Measurements from ENCODE around the gene STK38. TPM values are rescaled to one million over a fixed set of nuclear protein-coding genes. Genes with fewer than 3 reads are reported as not detected.

The STK38 gene
- total RNA-seq, 2 experiments from 2014 or later: 22.9 to 23.4 TPM

GRCh38 chr6:36559011-36559793, 11.9 kb upstream of the STK38 start:
- CTCF ChIA-PET: interaction anchor here (0.6 kb wide), 1 partner anchor 1307 kb away, joined by 3 read pairs; no protein-coding TSS in a partner anchor
- TF ChIP-seq CTCF (IDR thresholded peaks at IDR 0.05): no peak

GRCh38 chr6:36556281-36556680, 9.0 kb upstream of the STK38 start:
- intact Hi-C loops (cut with micrococcal nuclease): no loop called here
- Mint-ChIP-seq H3K4me1 (ENCODE audit: low read depth) (peaks cover 3% of the 10 kb centered on the region), H3K27me3 (no peaks in the 10 kb centered on the region), H3K27ac (no peak overlapping the region), H3K36me3 (ENCODE audit: low read depth) (no peaks in the 10 kb centered on the region), H3K9me3 (no peaks in the 10 kb centered on the region), H3K4me3 (no peak overlapping the region)
- DNase-seq (no peak), ATAC-seq (no peak)
- no peak for TF ChIP-seq CTCF (IDR thresholded peaks at IDR 0.05)
- ChIA-PET CTCF (interaction anchor here (1.3 kb wide), 1 partner anchor 17 kb away, joined by 3 read pairs; no protein-coding TSS in a partner anchor), POLR2A (no interaction called here)

More at GRCh38 chr6:36559011-36559793, 11.9 kb upstream of the STK38 start:
- intact Hi-C loops (cut with micrococcal nuclease): no loop called here
- POLR2A ChIA-PET: no interaction called here
- DNase-seq (no peak), ATAC-seq (no peak)
- Mint-ChIP-seq H3K4me1 (ENCODE audit: low read depth) (peaks cover 3% of the 10 kb centered on the region), H3K36me3 (ENCODE audit: low read depth) (no peaks in the 10 kb centered on the region), H3K27me3 (no peaks in the 10 kb centered on the region), H3K27ac (no peak overlapping the region), H3K4me3 (no peak overlapping the region), H3K9me3 (no peaks in the 10 kb centered on the region)

GRCh38 chr6:36555750-36556252, 8.5 kb upstream of the STK38 start:
- Mint-ChIP-seq H3K36me3 (ENCODE audit: low read depth) (no peaks in the 10 kb centered on the region), H3K4me1 (ENCODE audit: low read depth) (peaks cover 3% of the 10 kb centered on the region), H3K27me3 (no peaks in the 10 kb centered on the region), H3K9me3 (no peaks in the 10 kb centered on the region), H3K4me3 (no peak overlapping the region), H3K27ac (no peak overlapping the region)
- no peak for TF ChIP-seq CTCF (IDR thresholded peaks at IDR 0.05)
- CTCF ChIA-PET: interaction anchor here (1.3 kb wide), 1 partner anchor 17 kb away, joined by 3 read pairs; no protein-coding TSS in a partner anchor
- intact Hi-C loops (cut with micrococcal nuclease): no loop called here
- no peak for DNase-seq
- ATAC-seq: no peak
- POLR2A ChIA-PET: no interaction called here

GRCh38 chr6:36550473-36551000, 3.3 kb upstream of the STK38 start:
- H3K9me3 Mint-ChIP-seq: no peaks in the 10 kb centered on the region
- H3K36me3 Mint-ChIP-seq (ENCODE audit: low read depth): no peaks in the 10 kb centered on the region
- intact Hi-C loops (cut with micrococcal nuclease): no loop called here
- no peak for ATAC-seq
- H3K4me1 Mint-ChIP-seq (ENCODE audit: low read depth): peaks cover 16% of the 10 kb centered on the region
- no peak overlapping the region for H3K27ac Mint-ChIP-seq
- no peaks in the 10 kb centered on the region for H3K27me3 Mint-ChIP-seq
- no peak for TF ChIP-seq CTCF (IDR thresholded peaks at IDR 0.05)
- ChIA-PET CTCF (interaction anchor here (1.3 to 1.5 kb wide), 2 partner anchors 29 to 34 kb away, joined by 3 to 4 read pairs; no protein-coding TSS in a partner anchor), POLR2A (interaction anchor here (1.1 kb wide), 1 partner anchor 36 kb away, joined by 3 read pairs; no protein-coding TSS in a partner anchor)
- no peak overlapping the region for H3K4me3 Mint-ChIP-seq
- DNase-seq: no peak

- Mint-ChIP-seq H3K27ac (peak overlapping the region; percentile 97), H3K9me3 (no peaks in the 10 kb centered on the region), H3K4me3 (peak overlapping the region; percentile 96), H3K4me1 (ENCODE audit: low read depth) (peaks cover 31% of the 10 kb centered on the region), H3K36me3 (ENCODE audit: low read depth) (peaks cover 7% of the 10 kb centered on the region), H3K27me3 (no peaks in the 10 kb centered on the region)
- intact Hi-C loops (cut with micrococcal nuclease): loop anchor here (5.0 to 10.0 kb wide), 3 partner anchors 49 to 126 kb away; partner anchors contain the start of genes KCTD20 and PXT1
- DNase-seq (no peak), ATAC-seq (no peak)
- TF ChIP-seq CTCF (IDR thresholded peaks at IDR 0.05): no peak
- CTCF ChIA-PET: interaction anchor here (1.1 to 1.2 kb wide), 2 partner anchors 9 to 15 kb away, joined by 3 read pairs; no protein-coding TSS in a partner anchor
- POLR2A ChIA-PET: interaction anchor here (0.7 to 2.2 kb wide), 9 partner anchors 12 to 107 kb away, joined by 3 to 7 read pairs (median 4); no protein-coding TSS in a partner anchor
Measured at GRCh38 chr6:36548401-36548743, 1.1 kb upstream of the STK38 start.
